Neuronal stem cell (in vitro differentiated cells): ENCODE measurements around the gene CHD5.
A peak's percentile ranks its signal among the peaks of the same experiment; 100 is the strongest.

Experiments used
- DNase-seq: peaks from one replicate; pipeline ENCODE4 v3.0.0-alpha.2; 2013; ENCODE audit warnings: low spot score
- H2AFZ ChIP-seq: one replicate; pipeline ENCODE4 v1.6.1; 2013; ENCODE audit warnings: mild to moderate bottlenecking, low read length, inconsistent platforms
- H2AK5ac ChIP-seq: 2 replicates; pipeline ENCODE4 v1.6.1; 2013; ENCODE audit warnings: low read depth, mild to moderate bottlenecking, inconsistent platforms, low read length, moderate library complexity, mixed read lengths
- H2BK120ac ChIP-seq: 2 replicates; pipeline ENCODE4 v1.6.1; 2013; ENCODE audit warnings: low read depth, mild to moderate bottlenecking, inconsistent platforms, low read length, moderate library complexity, mixed read lengths
- H2BK12ac ChIP-seq: one replicate; pipeline ENCODE4 v1.6.1; 2013; ENCODE audit warnings: low read length, inconsistent platforms
- H2BK15ac ChIP-seq: 2 replicates; pipeline ENCODE4 v1.6.1; 2013; ENCODE audit warnings: mild to moderate bottlenecking, low read length, inconsistent platforms, mixed read lengths
- H2BK5ac ChIP-seq: one replicate; pipeline ENCODE4 v1.6.1; 2013; ENCODE audit warnings: inconsistent platforms, mild to moderate bottlenecking, low read length, moderate library complexity
- H3K14ac ChIP-seq: one replicate; pipeline ENCODE4 v1.6.1; 2013; ENCODE audit warnings: low read length, inconsistent platforms
- H3K18ac ChIP-seq: 2 replicates; pipeline ENCODE4 v1.6.1; 2013; ENCODE audit warnings: low read length, inconsistent platforms
- H3K23ac ChIP-seq: 2 replicates; pipeline ENCODE4 v1.6.1; 2013; ENCODE audit warnings: low read depth, mild to moderate bottlenecking, mixed read lengths, low read length, inconsistent platforms; ENCODE audit not compliant: poor library complexity
- H3K27ac ChIP-seq: replicated peaks from 3 replicates; pipeline ENCODE4 v1.5.1; 2013; ENCODE audit warnings: low read length, inconsistent platforms
- H3K27me3 ChIP-seq, 3 experiments: 2 replicates each; pipeline ENCODE4 v1.6.1; 2013; ENCODE audit warnings: low read length in 3 of 3, mild to moderate bottlenecking in 2 of 3, inconsistent platforms in 1 of 3, low read depth in 1 of 3, mixed read lengths in 1 of 3, moderate library complexity in 1 of 3; ENCODE audit not compliant: control insufficient read depth in 3 of 3, insufficient read depth in 3 of 3
- H3K36me3 ChIP-seq, 2 donors: replicated peaks in 1 of 2; 2 replicates each; pipeline ENCODE4 v1.6.1; 2013; ENCODE audit warnings: low read length in 2 of 2; ENCODE audit not compliant: control insufficient read depth in 2 of 2, insufficient read depth in 2 of 2
- H3K4ac ChIP-seq: 2 replicates; pipeline ENCODE4 v1.6.1; 2013; ENCODE audit warnings: inconsistent platforms, mild to moderate bottlenecking, low read length, moderate library complexity
- H3K4me1 ChIP-seq, 2 donors: 1 replicate in 1 of 2; 2 replicates in 1 of 2; pipeline ENCODE4 v1.6.1; 2013; ENCODE audit warnings: low read length in 2 of 2, low read depth in 1 of 2; ENCODE audit not compliant: control insufficient read depth in 2 of 2, insufficient read depth in 1 of 2
- H3K4me2 ChIP-seq: one replicate; pipeline ENCODE4 v1.6.1; 2013; ENCODE audit warnings: mild to moderate bottlenecking, low read length, inconsistent platforms; ENCODE audit not compliant: insufficient read depth, poor library complexity, severe bottlenecking
- H3K4me3 ChIP-seq, 2 donors: 2 replicates each; pipeline ENCODE4 v1.5.1; 2013; ENCODE audit warnings: low read length in 2 of 2, mild to moderate bottlenecking in 2 of 2, inconsistent platforms in 1 of 2, moderate library complexity in 1 of 2
- H3K79me1 ChIP-seq: one replicate; pipeline ENCODE4 v1.6.1; 2013; ENCODE audit warnings: low read depth, mild to moderate bottlenecking, inconsistent platforms, low read length, moderate library complexity
- H3K9ac ChIP-seq: one replicate; pipeline ENCODE4 v1.6.1; 2013; ENCODE audit warnings: mild to moderate bottlenecking, low read depth, low read length, inconsistent platforms; ENCODE audit not compliant: poor library complexity
- H3K9me3 ChIP-seq, 2 donors: replicated peaks in 1 of 2; 2 replicates each; pipeline versions ENCODE3 to v1.6.1; 2013; ENCODE audit warnings: low read length in 2 of 2, mild to moderate bottlenecking in 2 of 2, inconsistent platforms in 1 of 2, low read depth in 1 of 2, mixed read lengths in 1 of 2, moderate library complexity in 1 of 2; ENCODE audit not compliant: control insufficient read depth in 2 of 2, insufficient read depth in 1 of 2
- H4K8ac ChIP-seq: one replicate; pipeline ENCODE4 v1.6.1; 2013; ENCODE audit warnings: low read depth, mild to moderate bottlenecking, inconsistent platforms, low read length, moderate library complexity
- H4K91ac ChIP-seq: one replicate; pipeline ENCODE4 v1.6.1; 2013; ENCODE audit warnings: low read length, low read depth, mild to moderate bottlenecking, inconsistent platforms; ENCODE audit not compliant: poor library complexity
- WGBS, 2 donors: extraction: QIAGEN DNeasy Blood & Tissue Kit; methylation state at CpG; one replicate each; pipeline ENCODE4 v1.1.7; 2013; ENCODE audit warnings: missing lambda C conversion rate in 2 of 2, mixed read lengths in 1 of 2; ENCODE audit not compliant: insufficient read length in 2 of 2, insufficient replicate concordance in 1 of 2; ENCODE audit errors: extremely low coverage in 2 of 2; 5-methylcytosine and 5-hydroxymethylcytosine counted together

Gene CHD5

GRCh38 chr1:6151291-6151822 lies 28.8 kb downstream of the CHD5 start:
- H3K27me3 ChIP-seq, result peaks cover 0 to 73% (median 20%) of the 10 kb centered on the region in 3 experiments

GRCh38 chr1:6150006-6150938 lies 29.8 kb downstream of the CHD5 start:
- no peaks in the 10 kb centered on the region for H3K36me3 ChIP-seq
- H3K4me1 ChIP-seq, result peaks cover 3 to 9% of the 10 kb centered on the region in 2 donors
- peak overlapping the region; percentile 39 for H2BK15ac ChIP-seq
- DNase-seq, result no peak
- H2BK12ac ChIP-seq, result no peak overlapping the region
- no peak overlapping the region for H3K4me2 ChIP-seq
- no peak overlapping the region for H2AFZ ChIP-seq
- H2BK5ac ChIP-seq, result no peak overlapping the region
- no peak overlapping the region for H2BK120ac ChIP-seq
- H3K79me1 ChIP-seq, result no peaks in the 10 kb centered on the region
- H3K9me3 ChIP-seq, result no peaks in the 10 kb centered on the region
- H4K8ac ChIP-seq, result no peak overlapping the region
- H2AK5ac ChIP-seq, result peak overlapping the region; percentile 58
- peak overlapping the region; percentile 34 for H3K9ac ChIP-seq
- no peak overlapping the region for H3K4ac ChIP-seq
- H3K23ac ChIP-seq, result no peak overlapping the region
- peaks cover 0 to 76% (median 20%) of the 10 kb centered on the region in 3 experiments for H3K27me3 ChIP-seq
- no peak overlapping the region for H3K18ac ChIP-seq
- WGBS, 2 donors, result 100% methylated on average over 3 of the region's 11 CpGs; no CpG with 5 or more reads in 1 of the 2 donors
- no peak overlapping the region for H4K91ac ChIP-seq
- no peak overlapping the region for H3K4me3 ChIP-seq
- no peak overlapping the region for H3K14ac ChIP-seq
- H3K27ac ChIP-seq, result no peak overlapping the region

More at GRCh38 chr1:6151291-6151822, 28.8 kb downstream of the CHD5 start:
- no peak overlapping the region for H2BK12ac ChIP-seq
- H2BK15ac ChIP-seq, result no peak overlapping the region
- no peak overlapping the region for H4K91ac ChIP-seq
- no peak overlapping the region for H2AFZ ChIP-seq
- H2BK5ac ChIP-seq, result no peak overlapping the region
- H3K23ac ChIP-seq, result peak overlapping the region; percentile 90
- no peak overlapping the region for H3K27ac ChIP-seq
- no peak overlapping the region for H3K9ac ChIP-seq
- no peak overlapping the region for H3K4me2 ChIP-seq
- no peak overlapping the region for H4K8ac ChIP-seq
- no peak overlapping the region for H3K4ac ChIP-seq
- H3K14ac ChIP-seq, result no peak overlapping the region
- H3K18ac ChIP-seq, result peak overlapping the region; percentile 33
- no peak overlapping the region for H2BK120ac ChIP-seq
- peaks cover 3 to 9% of the 10 kb centered on the region in 2 donors for H3K4me1 ChIP-seq
- H2AK5ac ChIP-seq, result no peak overlapping the region
- no peaks in the 10 kb centered on the region for H3K9me3 ChIP-seq
- H3K79me1 ChIP-seq, result no peaks in the 10 kb centered on the region
- no peaks in the 10 kb centered on the region for H3K36me3 ChIP-seq
- no CpG with 5 or more reads among the region's 9 CpGs for WGBS, 2 donors
- DNase-seq, result no peak
- H3K4me3 ChIP-seq, result no peak overlapping the region

DNA sequence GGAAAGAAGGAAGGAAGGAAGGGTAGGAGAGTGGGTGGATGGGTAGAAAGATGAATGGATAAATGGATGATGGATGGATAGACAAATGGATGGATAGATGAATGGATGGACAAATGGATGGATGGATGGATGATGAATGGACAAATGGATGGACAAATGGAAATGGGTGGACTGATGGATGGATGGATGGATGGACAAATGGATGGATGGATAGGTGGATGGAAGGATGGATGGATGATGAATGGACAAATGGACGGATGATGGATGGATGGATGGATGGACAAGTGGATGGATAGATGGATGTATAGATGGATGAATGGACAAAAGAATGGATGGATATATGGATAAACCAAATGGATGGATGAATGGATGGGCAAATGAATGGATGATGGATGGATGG lies 30.5 kb downstream of the CHD5 start:
- Histone ChIP-seq H3K9ac (no peak overlapping the region), H3K36me3 (no peaks in the 10 kb centered on the region), H2AFZ (no peak overlapping the region), H2BK5ac (no peak overlapping the region), H3K18ac (no peak overlapping the region), H3K27ac (no peak overlapping the region), H3K9me3 (no peaks in the 10 kb centered on the region), H3K79me1 (no peaks in the 10 kb centered on the region), H2BK15ac (no peak overlapping the region), H3K4me1 (peaks cover 3 to 9% of the 10 kb centered on the region in 2 donors), H4K8ac (no peak overlapping the region), H4K91ac (no peak overlapping the region), H3K4ac (no peak overlapping the region), H2AK5ac (no peak overlapping the region), H3K4me3 (no peak overlapping the region), H3K23ac (no peak overlapping the region), H3K27me3 (peaks cover 0 to 83% (median 20%) of the 10 kb centered on the region in 3 experiments), H2BK120ac (no peak overlapping the region), H3K4me2 (no peak overlapping the region), H3K14ac (no peak overlapping the region), H2BK12ac (no peak overlapping the region)
- no CpG with 5 or more reads among the region's 1 CpG for WGBS, 2 donors
- no peak for DNase-seq
